ENCODE measurements around the gene CSMD2.
"Not testable (repeated sequence)": the region's sequence is repeated elsewhere in the genome, so short reads cannot be mapped to it uniquely, and the experiment has no call there.

CSMD2 gene

DNA sequence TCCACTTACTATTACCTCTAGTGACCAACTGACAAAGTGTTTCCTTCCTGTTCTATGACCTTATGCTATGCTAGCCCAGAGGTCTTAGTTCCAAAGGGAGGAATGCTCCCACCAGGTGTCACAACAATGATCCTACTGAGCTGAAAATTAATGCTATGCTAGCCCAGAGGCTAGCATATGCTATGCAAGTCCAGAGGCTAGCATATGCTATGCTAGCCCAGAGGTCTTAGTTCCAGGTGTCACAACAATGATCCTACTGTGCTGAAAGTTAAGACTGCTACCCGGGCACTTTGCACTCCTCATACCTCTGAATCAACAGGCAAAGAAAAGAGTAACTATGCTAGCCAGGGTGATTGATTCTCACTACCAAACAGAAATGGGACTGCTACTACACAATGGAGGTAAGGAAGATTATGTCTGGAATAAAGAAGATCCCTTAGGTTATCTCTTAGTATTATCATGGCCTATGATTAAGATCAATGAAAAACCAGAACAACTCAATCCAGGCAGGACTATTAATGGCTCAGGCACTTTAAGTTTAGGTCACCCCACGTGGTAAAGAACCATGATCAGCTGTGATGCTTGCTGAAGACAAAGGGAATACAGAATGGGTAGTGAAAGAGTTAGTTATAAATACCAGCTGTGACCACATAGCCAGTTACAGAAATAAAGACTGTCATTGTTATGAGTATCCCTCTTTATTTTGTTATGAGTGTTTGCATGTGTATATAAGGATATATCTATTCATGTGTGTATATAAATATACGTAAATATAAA, 114.1 kb downstream of the CSMD2 start:
- DNase-seq = no peak

DNA sequence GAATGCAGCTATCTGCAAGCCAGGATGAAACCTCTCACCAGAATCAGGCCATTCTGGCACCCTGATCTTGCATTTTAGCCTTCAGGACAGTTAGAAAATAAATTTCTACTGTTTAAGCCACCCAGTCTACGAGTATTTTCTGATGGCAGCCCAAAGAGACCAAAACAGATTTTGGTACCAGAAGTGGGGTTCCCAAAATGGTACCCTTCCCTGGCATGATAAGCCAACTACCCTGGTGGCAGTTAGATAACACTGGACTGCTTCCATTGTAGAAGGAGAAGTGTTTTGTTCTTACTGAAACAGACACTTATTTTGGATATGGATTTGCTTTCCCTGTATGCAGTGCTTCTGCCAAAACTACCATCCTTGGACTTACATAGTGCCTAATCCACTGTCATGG, 115.0 kb downstream of the CSMD2 start:
- DNase-seq = no peak

DNA sequence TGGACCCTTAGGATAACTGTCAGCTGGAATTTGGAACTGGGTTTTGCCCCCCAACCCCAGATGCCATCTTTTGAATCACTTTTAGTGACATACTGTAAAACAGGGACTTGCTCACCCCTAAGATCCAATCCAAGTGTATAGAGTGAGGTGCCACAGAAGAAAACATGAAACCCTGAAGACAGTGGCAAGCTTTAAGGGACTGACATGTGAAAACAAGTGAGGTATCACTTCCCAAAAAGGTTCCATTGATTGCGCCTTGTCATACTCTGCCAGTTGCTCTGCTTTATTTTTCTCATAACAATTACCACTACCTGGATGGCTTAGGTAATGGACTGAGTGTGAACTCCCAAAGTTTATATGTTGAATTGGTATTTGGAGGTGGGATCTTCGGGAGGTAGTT, 115.6 kb downstream of the CSMD2 start:
- DNase-seq = no peak

DNA sequence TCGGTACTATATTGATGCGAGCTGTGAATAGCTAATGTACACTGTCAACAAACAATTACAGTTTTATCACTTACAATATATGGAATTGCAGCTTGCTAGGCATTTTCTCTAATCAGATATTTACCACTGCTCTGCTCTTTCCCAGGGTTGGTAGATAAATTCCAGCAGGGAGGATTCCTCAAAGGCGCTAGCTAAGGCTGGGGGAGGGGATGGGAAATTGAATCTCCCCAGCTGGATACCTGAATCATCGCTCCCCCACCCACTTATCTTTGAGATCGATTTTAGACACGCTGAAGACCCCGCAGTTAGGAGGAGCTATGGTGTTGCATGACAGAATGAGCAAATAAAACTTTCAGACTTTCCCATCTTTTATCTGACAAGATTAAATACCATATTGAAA, 127.2 kb downstream of the CSMD2 start:
- no peak for DNase-seq

DNA sequence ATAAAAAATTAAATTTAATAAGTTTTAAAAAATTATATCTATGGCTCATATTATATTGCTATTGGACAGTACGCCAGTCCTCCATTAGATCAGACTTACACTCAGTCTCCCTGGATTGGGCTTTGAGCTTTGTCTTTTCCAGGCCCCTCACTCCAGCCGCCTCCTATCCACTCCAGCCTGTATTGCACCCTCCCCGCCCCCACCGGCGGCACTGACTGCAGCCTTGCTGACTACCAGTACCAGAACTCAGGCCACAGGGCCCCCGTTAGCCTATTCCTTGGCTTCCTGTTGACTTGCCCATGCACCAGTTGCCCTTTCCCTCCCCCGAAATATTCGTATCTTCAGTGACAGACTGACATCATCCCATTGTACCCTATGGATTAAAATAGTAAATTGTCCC, 127.9 kb downstream of the CSMD2 start:
- no peak for DNase-seq

DNA sequence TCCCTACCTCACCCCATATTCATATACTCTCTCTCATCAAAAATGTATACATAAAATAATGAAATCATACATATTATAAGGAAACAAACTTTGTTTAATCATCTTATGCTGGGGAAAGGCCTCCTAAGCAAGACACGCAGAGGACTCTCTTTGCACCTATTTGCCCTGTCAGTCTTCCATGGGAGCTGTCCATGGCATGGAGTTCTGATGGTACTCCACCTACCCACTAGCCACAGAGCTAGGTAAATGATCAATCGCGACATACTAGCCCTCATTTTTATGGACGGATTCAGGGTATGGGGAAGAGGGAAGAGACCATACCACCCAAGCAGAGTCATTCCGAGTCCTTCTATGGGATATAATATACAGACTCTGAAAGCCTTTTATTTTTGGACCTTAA, 131.0 kb downstream of the CSMD2 start:
- no peak for DNase-seq

DNA sequence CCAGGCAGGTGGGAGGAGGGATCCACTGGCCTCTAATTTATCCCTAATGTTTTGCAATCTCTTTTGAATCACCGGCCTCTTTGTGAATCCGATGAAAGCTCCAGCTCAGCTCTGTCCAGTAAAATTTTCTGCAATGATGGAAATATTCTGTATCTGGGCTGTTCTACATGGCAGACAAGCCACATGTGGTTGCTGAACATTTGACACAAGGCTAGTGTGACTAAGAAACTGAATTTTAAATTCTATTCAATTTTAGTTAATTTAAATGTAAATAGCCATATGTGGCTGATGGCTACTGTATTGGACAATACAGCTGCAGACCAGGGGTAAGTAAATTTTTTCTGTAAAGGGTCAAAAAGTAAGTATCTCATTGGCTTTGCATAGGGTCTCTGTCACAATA, 135.1 kb downstream of the CSMD2 start:
- DNase-seq = no peak

DNA sequence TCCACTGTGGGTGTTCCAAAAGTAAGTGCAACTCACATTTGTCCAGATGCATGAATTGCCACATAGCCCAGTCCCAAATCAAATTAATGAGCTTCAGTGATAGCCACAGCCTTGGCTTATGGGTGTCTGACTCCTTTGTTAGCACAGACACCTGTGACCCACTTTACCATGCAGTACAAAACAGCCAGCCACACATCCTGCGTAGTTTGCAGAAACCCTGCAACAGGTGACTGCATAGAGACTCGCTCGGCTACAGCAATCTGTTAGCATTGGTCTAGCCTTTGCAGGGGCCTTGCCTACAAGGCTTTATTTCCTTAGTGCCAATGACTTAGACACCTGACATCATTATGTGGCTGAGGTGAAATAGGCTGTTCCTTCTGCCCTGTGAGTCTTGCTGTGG, 135.5 kb downstream of the CSMD2 start:
- DNase-seq = no peak

DNA sequence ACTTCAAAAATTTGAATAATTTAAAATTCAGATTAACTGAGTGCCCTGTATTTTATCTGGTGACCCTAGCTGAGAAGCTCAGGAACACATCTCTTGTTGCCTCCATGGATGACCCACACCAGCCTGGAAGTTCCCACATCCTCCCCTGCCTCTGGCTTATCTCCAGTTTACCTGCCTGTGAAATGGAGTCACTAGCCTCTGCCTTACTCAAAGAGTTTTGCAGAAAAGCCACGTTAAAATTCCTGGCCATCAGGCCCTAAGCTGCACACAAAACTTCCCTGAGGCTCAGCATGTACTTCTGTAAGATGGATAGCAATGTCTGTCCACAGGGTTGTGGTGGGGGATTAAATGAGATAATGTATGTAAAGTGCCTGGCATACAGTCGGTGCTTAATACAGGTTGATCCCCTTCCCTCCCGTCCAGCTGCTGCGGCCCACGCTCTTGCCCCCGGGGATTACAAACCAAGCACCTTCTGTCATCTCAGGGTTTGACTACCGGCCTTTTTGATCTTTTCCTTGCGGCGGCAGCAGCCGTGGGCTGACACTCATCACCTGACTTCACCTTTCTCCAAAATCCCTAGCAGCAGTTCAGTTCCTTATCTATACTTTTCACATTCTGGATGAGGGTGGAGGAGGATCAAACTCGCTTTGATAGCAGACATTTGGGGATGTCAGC, 136.5 kb downstream of the CSMD2 start:
- DNase-seq = no peak

DNA sequence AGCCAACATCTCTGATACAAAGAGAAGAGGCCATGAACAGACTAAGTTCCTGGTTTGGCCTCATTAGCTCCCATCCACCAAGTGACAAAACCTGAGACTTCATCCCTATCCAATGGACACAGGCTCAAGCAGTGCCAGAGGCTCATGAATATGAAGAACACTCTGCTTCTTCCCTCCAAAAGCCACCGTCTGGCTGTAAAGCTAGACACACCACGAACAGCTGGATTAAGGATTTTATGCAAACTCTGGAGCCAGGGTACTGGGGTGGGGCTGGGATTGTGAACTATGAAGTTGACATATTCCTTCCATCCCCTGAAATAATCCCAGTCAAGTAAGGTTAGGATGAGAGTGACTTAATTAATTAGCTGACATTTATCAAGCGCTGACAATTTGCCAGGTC, 139.4 kb downstream of the CSMD2 start:
- no peak for DNase-seq

DNA sequence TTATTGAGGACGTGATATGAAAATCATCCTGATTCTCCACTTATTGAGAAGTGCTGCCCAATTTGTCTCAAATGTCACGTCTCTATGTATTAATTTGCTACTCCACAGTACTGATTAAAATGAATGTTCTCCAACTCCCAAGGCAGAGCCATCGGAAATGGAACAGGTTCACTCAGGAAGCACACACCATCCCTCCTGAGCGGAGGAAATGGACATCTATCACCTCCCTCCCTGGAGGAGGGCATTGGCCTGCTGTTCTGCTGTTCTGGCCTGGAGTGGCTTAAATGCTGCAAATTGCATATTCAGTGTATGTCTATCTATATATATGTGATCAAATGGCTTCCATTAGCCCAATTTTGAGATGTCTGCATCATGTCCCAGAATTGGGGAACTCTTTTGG, 140.5 kb downstream of the CSMD2 start:
- no peak for DNase-seq

DNA sequence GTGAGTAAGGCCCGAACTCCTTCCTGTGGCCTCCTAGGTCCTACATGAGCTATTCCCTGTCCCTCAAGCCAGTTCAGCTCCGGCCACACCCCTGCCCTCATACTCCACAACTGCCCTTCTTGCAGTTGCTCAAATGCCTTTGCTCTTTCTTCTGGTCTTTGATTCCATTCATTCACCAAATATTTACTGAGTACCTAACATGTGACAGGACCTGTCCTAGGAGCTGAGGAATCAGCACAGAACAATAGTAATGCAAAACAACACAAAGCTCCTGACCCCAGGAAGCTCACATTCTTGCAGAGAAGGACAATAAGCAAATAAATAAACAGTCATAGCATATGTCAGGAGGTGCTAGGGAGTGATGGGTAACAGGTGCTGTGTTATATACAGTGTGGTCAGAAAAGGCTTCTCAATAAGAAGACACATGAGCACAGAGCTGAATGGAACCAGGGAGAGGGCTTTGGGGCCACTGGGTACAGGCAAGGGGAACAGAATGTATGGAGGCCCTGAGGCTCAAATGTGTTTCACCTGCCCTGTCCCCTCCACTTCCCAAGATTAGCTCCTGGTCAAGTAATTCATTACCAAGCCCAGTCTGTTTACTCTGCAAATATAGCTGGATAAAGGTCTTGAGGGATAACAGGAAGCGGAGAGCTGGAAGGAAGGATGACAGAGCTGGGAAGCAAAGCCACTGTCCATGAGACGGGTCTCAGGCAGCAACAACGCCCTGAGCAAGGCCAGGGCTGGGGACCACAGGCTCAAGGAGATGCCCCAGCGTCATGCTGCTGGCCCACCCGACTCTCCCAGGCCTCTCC, 145.1 kb downstream of the CSMD2 start:
- no peak for DNase-seq

DNA sequence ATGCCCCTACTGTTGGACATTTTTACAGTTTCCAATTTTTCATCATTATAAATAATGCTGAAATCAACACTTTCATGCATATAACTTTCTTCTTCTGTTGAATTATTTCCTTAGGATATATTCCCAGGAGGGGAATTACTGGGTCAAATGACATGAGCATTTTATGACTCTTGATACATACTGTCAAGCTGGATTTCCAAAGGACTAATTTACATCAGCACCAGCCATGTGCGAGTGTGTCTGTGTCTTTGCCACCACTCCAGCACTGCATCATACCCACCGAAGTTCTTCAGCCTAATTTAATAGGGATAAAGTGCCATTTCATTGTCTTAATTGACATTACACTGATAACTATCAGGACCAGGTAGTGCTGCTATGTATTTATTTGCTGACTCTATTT, 146.7 kb downstream of the CSMD2 start:
- DNase-seq = no peak

DNA sequence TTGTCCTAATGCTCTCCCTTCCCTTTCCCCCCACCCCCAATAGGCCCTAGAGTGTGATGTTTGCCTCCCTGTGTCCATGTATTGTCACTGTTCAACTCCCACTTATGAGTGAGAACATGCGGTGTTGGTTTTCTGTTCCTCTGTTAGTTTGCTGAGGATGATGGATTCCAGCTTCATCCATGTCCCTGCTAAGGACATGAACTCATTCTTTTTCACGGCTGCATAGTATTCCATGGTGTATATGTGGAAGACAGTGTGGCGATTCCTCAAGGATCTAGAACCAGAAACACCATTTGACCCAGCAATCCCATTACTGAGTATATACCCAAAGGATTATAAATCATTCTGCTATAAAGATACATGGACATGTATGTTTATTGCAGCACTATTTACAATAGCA, 148.7 kb downstream of the CSMD2 start:
- DNase-seq = not testable (repeated sequence)

DNA sequence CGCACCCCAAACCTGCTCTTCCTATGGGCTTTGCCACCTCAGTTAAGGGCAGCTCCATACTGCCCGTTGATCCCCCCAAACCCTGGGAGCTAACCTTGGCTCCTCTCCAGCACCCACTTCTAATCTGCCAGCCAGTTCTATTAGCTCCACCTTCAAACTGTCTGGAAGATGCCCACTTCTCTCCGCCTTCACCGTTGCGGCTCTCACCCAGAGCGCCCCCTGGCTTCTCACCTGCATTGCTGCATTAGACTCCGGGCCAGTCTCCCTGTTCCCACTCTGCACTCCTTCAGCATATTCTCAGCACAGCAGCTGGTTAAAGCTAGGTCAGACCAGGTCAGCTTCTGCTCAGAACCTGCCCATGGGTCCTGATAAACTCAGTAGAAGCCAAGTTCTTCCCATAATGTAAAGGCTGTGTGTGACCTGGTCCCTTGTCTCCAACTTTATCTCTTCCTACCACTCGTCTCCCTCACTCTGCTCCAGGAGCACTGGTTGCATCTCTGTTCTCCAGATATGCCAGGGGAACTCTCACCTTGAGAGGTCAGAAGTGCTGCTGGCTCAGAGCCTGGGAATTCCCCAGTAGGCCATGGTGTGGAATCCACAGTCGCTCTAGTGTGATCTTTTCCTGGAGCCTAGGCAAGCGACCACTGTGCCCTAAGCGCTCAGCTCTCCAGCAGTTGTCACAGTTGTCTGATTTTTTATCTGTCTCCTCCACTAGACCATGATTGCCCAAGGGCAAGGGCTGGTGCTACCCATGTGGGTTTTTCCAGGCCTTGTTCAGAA, 150.9 kb downstream of the CSMD2 start:
- DNase-seq = no peak

DNA sequence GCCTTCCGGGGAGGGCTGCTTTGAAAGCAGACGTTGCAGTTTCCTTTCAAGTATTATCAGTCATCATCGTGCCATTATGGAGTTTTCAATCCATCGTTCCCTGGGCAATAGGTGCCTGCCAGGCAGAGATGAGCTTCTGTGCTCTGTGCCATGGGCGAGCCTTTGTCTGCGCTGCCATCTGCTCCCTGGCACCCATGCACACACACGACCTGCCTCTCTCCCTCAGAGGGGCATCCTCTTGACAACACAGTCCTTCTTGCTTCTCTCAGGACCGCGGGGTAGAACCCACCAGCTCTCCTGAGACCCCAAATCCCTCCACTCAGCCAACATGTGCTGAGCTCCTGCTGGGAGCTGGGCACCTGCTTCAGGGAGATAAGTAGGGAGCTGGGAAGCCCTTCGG, 151.9 kb downstream of the CSMD2 start:
- no peak for DNase-seq

DNA sequence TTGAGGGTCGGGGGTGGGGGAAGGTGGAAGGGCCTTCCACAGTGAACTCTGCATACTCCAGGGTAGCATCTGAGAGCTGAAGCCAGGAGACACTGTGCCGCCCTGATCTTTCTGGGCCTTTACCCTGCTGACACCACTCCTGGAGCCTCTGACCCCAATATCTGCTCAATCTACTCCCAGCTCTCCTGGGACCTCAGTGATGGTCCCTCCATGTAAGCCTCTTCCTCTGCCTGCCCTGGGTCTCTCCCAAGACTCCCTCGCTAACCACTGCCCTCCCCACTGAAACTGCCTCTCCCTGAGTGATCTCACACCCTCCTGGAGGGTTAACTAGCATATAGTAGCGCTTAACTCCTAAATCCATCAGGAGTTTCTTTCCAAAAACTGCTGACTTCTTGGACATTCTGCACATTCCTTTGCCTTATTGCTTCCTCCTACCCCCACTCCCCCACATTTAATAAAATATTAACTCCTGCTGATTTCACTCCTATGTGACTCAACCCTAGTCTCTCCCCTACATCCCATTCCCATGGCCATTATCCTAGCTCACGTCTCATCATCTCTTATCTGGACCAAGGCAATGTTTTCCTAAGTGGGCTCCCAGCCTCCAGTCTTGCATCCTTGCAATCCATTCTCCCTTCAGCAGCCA, 155.6 kb downstream of the CSMD2 start:
- DNase-seq = no peak

DNA sequence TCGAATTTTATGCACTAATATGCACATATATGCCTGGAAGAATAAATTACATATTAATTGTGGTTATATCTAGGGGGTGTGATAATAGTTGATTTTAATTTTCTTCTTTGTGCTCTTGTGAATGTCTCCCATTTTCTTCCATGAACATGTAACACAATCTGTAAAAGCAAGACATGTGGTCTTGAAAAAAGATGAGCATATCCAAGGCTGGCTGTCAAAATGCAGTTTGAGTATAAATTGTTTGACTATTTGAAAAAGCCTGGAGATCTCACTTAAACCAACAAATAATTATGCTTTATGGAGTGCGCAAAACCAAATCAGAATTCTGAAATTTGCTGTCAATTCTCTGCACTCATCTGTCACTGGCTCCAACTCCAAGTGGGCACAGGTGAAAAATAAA, 157.3 kb downstream of the CSMD2 start:
- DNase-seq = no peak

DNA sequence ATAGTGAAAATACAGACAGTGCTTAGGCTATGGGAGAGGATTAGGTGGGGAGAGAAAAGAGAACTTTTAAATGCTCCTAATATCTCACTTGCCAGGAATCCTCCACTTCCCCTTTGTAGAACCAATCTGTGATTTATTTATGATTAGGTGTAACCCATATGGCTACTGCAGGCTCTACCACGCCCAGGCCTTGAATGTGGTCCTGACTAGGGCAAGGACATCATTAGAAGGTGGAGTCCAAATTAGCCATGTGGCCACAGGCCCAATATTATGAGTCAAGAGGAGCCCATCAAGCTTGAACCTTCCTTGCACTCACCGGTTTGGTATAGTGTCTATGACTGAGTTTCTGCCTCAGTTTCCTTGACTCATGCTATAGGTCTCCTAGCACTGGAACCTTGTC, 159.7 kb downstream of the CSMD2 start:
- DNase-seq = no peak

DNA sequence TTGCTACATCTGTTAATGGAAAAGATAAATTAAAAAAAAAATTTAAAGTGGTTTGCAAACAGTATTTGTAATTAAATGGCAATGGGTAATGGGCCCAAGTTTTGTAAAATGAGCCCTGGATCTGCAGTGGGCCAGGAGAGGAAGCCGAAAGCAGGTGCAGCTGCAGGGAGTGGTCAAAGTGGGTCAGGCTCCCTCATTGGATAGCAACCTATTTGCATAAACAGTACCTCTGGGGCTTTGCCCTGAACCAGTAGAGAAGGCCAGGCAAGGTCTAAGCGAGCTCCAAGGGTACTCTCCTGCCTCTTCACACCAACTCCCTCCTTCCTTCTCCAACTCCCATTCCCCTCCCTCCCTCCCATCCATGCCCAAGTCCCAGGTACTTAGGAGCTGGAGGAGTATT, 162.2 kb downstream of the CSMD2 start:
- DNase-seq = peak; percentile 48

DNA sequence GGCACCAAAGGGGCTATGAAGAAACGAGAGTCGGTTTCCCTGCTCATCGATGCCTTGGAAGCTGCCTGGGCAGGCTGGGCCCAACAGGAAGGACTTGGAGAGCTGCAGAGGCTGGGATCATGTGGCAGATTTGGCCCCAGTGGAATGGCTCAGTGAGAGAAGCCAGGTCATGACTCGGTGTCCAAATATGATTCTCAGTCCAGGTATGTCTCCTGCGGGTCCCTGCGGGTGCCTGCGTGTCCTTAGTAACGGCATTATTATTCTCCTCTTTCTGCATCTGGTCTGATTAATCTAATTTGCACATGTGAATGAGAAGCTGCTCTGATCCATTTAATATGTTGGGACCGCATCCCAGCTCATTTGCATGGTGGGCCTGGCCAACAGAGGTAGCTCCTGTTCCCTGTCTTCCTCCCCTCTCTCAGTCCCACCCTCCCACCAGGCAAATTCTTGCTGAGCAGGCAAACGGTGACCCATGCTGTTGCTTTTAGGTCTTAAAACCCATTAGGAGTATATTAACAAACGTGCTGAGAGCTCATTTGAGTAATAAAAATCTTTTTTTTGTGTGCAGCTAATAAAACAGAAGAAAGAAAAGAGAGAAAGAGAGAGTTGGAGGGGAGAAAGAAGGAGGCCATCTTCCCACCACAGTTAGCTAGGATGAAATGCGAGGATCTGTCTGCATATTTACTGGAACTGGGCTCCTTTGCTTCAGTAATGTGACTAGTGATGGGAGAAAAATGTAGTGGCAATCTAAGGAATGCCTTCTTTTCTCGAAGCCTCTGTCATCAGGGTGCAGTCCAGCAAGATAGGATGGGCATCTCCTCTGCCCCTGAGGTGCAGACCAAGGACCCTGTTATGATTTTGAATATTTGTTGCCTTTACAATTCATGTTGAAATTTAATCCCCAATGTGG, 167.6 kb downstream of the CSMD2 start:
- DNase-seq = no peak

DNA sequence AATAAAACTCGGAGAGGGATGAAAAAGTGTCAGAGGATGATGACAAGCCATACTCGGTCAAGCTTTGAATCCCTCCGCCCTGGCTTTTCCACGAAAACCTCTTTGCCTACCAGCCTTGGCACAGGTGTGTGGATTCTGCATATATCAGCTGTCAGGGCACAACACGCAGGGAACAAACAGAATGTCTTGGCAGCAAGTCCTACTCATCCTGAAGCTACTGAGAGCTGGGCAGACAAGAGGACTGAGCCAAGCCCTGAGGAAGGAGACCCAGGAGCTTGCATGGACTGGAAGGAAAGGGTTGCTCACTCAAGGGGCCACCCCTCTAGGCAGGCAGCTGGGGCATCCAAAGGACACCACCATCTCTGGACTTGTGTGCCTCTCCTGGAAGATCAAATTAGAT, 168.7 kb downstream of the CSMD2 start:
- DNase-seq = no peak

Data from NCI-H1436 treated with DMSO at 0.1 percent for 48 hours (cell line).